ENCODE data around the gene MNAT1.

- TF ChIP-seq, protein P1, sequence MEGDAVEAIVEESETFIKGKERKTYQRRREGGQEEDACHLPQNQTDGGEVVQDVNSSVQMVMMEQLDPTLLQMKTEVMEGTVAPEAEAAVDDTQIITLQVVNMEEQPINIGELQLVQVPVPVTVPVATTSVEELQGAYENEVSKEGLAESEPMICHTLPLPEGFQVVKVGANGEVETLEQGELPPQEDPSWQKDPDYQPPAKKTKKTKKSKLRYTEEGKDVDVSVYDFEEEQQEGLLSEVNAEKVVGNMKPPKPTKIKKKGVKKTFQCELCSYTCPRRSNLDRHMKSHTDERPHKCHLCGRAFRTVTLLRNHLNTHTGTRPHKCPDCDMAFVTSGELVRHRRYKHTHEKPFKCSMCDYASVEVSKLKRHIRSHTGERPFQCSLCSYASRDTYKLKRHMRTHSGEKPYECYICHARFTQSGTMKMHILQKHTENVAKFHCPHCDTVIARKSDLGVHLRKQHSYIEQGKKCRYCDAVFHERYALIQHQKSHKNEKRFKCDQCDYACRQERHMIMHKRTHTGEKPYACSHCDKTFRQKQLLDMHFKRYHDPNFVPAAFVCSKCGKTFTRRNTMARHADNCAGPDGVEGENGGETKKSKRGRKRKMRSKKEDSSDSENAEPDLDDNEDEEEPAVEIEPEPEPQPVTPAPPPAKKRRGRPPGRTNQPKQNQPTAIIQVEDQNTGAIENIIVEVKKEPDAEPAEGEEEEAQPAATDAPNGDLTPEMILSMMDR (IDR thresholded peaks at IDR 0.05; ENCODE audit: poor library complexity), result no peak
- no peak for TF ChIP-seq EZH2 (IDR thresholded peaks at IDR 0.05; ENCODE audit: borderline replicate concordance)
Measured at GRCh38 chr14:60925286-60925685, 190.7 kb downstream of the MNAT1 start.

Measured in hepatocyte (in vitro differentiated cells).